Psoas muscle (tissue), 8 donors: ENCODE results near the gene NIPBL. TPM values are rescaled to one million over a fixed set of nuclear protein-coding genes. Genes with fewer than 3 reads are reported as not detected.

ENCODE experiments used
- ATAC-seq, 4 donors: fragments of 200-7000 bp; cut with Tn5 transposase; one replicate each; pipeline ENCODE4 v1.9.1; 2020; ENCODE audit warnings: moderate library complexity in 3 of 4, mild to moderate bottlenecking in 2 of 4
- DNase-seq, 2 donors: peaks; one replicate each; pipeline ENCODE4 v3.0.0-alpha.2; 2020
- H3K27ac ChIP-seq: fragments of 200-600 bp; one replicate; pipeline ENCODE4 v1.8.0; 2022
- H3K27me3 ChIP-seq, 3 donors: fragments of 200-600 bp in 1 of 3; one replicate each; pipeline versions ENCODE4 v1.6.1 to v1.8.0; 2013 to 2022; ENCODE audit warnings: low read length in 2 of 3, mild to moderate bottlenecking in 2 of 3, moderate library complexity in 1 of 3; ENCODE audit not compliant: insufficient read depth in 3 of 3
- H3K36me3 ChIP-seq, 2 donors: fragments of 200-600 bp in 1 of 2; one replicate each; pipeline versions ENCODE4 v1.6.1 to v1.8.0; 2013 to 2022; ENCODE audit warnings: low read depth in 1 of 2, mild to moderate bottlenecking in 1 of 2, moderate library complexity in 1 of 2; ENCODE audit not compliant: insufficient read depth in 1 of 2
- H3K4me1 ChIP-seq: fragments of 200-600 bp; one replicate; pipeline ENCODE4 v1.8.0; 2022
- H3K4me3 ChIP-seq: fragments of 200-600 bp; one replicate; pipeline ENCODE4 v1.8.0; 2022; ENCODE audit warnings: mild to moderate bottlenecking
- H3K9me3 ChIP-seq: fragments of 200-600 bp; one replicate; pipeline ENCODE4 v1.8.0; 2022
- CTCF ChIP-seq: fragments of 200-600 bp; IDR thresholded peaks from one replicate; pipeline ENCODE4 v1.8.0; 2022; ENCODE audit warnings: antibody characterized with exemption
- WGBS, 3 donors: extraction: QIAGEN DNeasy Blood & Tissue Kit; methylation state at CpG; one replicate each; pipeline versions ENCODE4 v1.1.6 to v1.1.7; 2013; 5-methylcytosine and 5-hydroxymethylcytosine counted together
- intact Hi-C, 2 donors: fragments of 100-400 bp; cut with DNase I; formaldehyde crosslinking; loops; one replicate each; pipeline versions ENCODE4 v1.11.0 to v1.14.2; 2022
- polyA plus RNA-seq, 3 donors: library from polyadenylated mRNA; stranded (reverse); fragments of 200-250 nt; gene quantifications; one replicate each; pipeline ENCODE4 v1.2.3, GENCODE V29; 2013
- total RNA-seq, 4 donors: library from RNA; stranded (reverse); fragmentation: NEBNext Ultra II Directional in 2 of 4; extraction: Animal tissue kit (Norgen Biotek cat#: 25700) in 2 of 4; gene quantifications; one replicate each; pipeline versions ENCODE4 v1.2.1 to v1.2.4, GENCODE V29; 2021 to 2023
- donor health status: healthy with polysubstance abuse.
- donor health status: DM: no; HTN: no; CAD: no; lungs with moderate emphysema.
- donor health status: Bipolar disorder and iron deficiency.
- donor health status: healthy.
- donor health status: DM: yes; HTN: yes; CAD: no.
- donor health status: DM: no; HTN: no; CAD: no.
- donor health status: DM: no; HTN: no; CAD: no.
- donor health status: DM: yes; HTN: yes; CAD: no.

Gene NIPBL
- total and polyA plus RNA-seq, 7 donors: 12.5 to 51.4 (median 38.1) TPM

- TF ChIP-seq CTCF: no peak
- Histone ChIP-seq H3K4me3 (peak overlapping the region; percentile 86), H3K36me3 (no peaks in the 10 kb centered on the region), H3K27me3 (no peaks in the 10 kb centered on the region), H3K9me3 (no peaks in the 10 kb centered on the region), H3K4me1 (peaks cover 31% of the 10 kb centered on the region), H3K27ac (peak overlapping the region; percentile 96)
- ATAC-seq (peak in 3 of 4 donors; percentile 31 to 36 (median 35)), DNase-seq (peak; percentile 50 to 73)
- WGBS, 3 donors: 0 to 2% (median 1%) methylated on average over 26 of the region's 26 CpGs
- intact Hi-C loops: loop anchor here (2.0 to 10.0 kb wide), 4 partner anchors 67 to 630 kb away; partner anchors contain the start of gene NADK2 (in 1 of the 2)
These were observed 1.3 kb upstream of the NIPBL start for GRCh38 chr5:36875051-36875789.

DNA sequence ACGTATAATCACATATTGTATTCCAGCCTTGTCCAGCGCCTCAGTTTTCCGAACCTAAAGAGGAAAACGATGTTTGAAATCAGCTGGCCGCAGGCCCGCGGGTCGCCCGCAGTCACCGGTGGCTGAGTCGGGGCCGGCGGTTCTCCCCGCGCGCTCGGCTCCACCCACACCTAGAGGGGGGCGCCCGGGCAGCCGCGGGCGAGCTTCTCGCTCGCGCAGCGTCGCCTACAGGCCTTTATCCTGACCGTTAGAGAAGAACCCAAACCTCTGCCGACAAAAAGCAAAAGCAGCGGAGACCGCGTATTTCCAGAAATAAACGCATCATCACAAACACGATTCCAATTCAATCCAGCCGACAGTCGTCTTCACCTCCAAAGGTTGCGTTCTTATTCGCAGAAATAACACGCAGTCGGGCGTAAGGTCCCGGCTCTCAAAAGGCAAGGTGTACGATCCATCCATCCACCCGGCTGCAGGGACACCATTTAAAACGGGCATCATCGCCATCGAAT, 725 bp upstream of the NIPBL start:
- peak; percentile 53 for TF ChIP-seq CTCF
- ATAC-seq (peak; percentile 82 to 85 (median 84)), DNase-seq (peak; percentile 81 to 89)
- Histone ChIP-seq H3K27ac (peak overlapping the region; percentile 96), H3K4me1 (peaks cover 37% of the 10 kb centered on the region), H3K27me3 (no peaks in the 10 kb centered on the region), H3K9me3 (no peaks in the 10 kb centered on the region), H3K36me3 (no peaks in the 10 kb centered on the region), H3K4me3 (peak overlapping the region; percentile 86)
- intact Hi-C loops: loop anchor here (2.0 to 10.0 kb wide), 4 partner anchors 66 to 631 kb away; partner anchors contain the start of gene NADK2 (in 1 of the 2)
- WGBS, 3 donors: 0% methylated on average over 47 of the region's 47 CpGs

DNA sequence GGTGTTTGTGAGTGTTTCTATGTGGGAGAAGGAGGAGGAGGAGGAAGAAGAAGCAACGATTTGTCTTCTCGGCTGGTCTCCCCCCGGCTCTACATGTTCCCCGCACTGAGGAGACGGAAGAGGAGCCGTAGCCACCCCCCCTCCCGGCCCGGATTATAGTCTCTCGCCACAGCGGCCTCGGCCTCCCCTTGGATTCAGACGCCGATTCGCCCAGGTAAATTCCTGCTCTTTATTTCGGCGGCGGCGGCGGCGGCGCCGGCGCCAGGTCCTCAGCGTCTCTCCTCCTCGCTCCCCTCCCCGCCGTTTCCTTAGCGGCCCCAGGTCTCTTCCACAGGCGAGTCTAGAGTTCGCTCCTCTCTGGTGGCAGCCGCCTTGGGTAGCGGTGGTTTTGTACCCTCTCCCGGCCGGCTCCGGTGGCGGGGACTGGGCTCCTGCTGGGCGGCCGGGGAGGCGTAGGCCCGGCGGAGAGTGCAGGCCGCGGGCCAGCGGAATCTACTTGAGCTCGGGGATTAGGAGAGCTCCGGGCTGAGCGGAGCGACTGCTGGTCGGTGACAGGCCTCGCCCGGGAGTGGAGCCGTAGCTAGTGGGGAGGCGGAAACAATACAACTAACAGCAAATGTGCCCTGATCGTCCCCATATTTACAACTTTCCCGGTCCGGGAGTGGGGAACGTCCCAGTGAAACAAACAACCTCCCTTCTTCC, 547 bp downstream of the NIPBL start:
- no peaks in the 10 kb centered on the region for H3K9me3 ChIP-seq
- peaks cover 50% of the 10 kb centered on the region for H3K4me1 ChIP-seq
- 0 to 1% (median 0%) methylated on average over 51 to 57 of the region's 57 CpGs for WGBS, 3 donors
- no peaks in the 10 kb centered on the region for H3K27me3 ChIP-seq
- no peaks in the 10 kb centered on the region for H3K36me3 ChIP-seq
- peak overlapping the region; percentile 86 for H3K4me3 ChIP-seq
- ATAC-seq (peak; percentile 66 to 77 (median 72)), DNase-seq (peak; percentile 68 to 85)
- no peak for TF ChIP-seq CTCF
- peak overlapping the region; percentile 96 for H3K27ac ChIP-seq
- intact Hi-C loops: loop anchor here (5.0 to 10.0 kb wide), 3 partner anchors 65 to 632 kb away; partner anchors contain the start of gene NADK2 (in 1 of the 2)

DNA sequence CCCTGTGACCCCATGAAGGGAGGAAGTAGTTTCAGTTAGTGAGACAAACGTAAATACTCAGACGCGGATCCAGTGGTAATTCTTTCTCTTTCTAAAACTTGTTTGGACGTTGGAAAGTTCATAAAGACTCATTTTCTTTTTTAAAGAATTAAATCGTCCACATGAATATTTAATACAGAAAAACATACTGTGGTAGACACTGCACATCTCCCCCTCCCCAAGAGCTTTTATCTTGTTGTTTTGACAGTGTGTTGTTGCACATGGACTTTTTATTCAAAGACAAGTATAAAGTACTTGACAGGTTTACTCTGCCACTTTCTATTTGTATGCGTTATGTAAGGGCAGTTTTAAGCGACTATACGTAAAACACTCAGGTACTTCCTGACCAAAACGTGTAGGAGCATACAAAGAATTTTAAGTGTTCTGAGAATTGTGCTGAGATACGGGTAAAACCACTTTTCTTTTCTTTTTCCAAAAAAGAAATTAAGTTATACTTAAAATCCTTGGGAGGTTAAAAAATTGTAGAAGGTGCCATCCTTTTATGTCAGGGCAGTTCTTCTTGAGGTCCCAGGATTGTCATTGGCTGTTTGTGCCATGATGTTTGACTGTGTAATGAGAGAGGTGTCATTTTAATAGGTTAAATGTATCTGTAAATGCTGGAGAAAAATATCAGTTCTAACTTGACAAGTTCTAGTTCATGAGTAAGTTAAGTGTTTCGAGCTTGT, 1.3 kb downstream of the NIPBL start:
- H3K27me3 ChIP-seq: no peaks in the 10 kb centered on the region
- peak overlapping the region; percentile 96 for H3K27ac ChIP-seq
- H3K9me3 ChIP-seq: no peaks in the 10 kb centered on the region
- no peaks in the 10 kb centered on the region for H3K36me3 ChIP-seq
- ATAC-seq (no peak), DNase-seq (no peak)
- WGBS, 3 donors: 1% methylated on average over 11 of the region's 11 CpGs
- TF ChIP-seq CTCF: no peak
- intact Hi-C loops: loop anchor here (5.0 to 10.0 kb wide), 3 partner anchors 64 to 633 kb away; partner anchors contain the start of gene NADK2 (in 1 of the 2)
- peaks cover 55% of the 10 kb centered on the region for H3K4me1 ChIP-seq
- peak overlapping the region; percentile 86 for H3K4me3 ChIP-seq
